ENCODE results near the gene STOML2. TPM values are rescaled to one million over a fixed set of nuclear protein-coding genes. Genes with fewer than 3 reads are reported as not detected.

Gene STOML2
- total and polyA plus RNA-seq, 7 donors: 98.6 to 228 (median 138) TPM

DNA sequence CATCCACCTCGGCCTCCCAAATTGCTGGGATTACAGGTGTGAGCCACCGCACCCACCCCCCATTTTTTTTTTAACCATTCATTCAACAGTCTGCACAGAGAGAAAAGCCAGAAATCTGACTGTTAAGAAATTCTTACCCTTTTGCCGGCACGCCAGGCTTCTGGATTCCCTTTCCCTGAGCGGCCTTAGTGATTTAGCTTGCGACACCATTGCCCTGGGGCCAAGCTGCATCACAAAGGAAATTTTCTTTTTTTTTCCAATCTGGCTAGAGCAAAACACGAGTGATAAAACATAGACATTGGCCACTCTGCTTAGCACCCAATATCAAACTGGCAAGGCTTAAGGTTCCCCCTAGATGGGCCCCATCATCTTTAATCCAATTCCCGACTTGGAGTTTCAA is 33.9 kb upstream of the STOML2 start:
- TF ChIP-seq CTCF (IDR thresholded peaks at IDR 0.05): no peak
- H3K4me1 ChIP-seq: no peaks in the 10 kb centered on the region
- intact Hi-C loops (cut with DNase I): no loop called here
- ATAC-seq: no peak
- H3K4me3 ChIP-seq: no peak overlapping the region
- H3K36me3 ChIP-seq (ENCODE audit: insufficient read depth in 1 of 2, low read depth in 1 of 2): no peaks in the 10 kb centered on the region
- H3K27me3 ChIP-seq (ENCODE audit: insufficient read depth in 3 of 3, low read length in 2 of 3): no peaks in the 10 kb centered on the region
- no peak overlapping the region for H3K27ac ChIP-seq
- DNase-seq: no peak
- H3K9me3 ChIP-seq: no peaks in the 10 kb centered on the region
- WGBS, 3 donors: 78 to 83% (median 83%) methylated on average over 8 of the region's 8 CpGs

DNA sequence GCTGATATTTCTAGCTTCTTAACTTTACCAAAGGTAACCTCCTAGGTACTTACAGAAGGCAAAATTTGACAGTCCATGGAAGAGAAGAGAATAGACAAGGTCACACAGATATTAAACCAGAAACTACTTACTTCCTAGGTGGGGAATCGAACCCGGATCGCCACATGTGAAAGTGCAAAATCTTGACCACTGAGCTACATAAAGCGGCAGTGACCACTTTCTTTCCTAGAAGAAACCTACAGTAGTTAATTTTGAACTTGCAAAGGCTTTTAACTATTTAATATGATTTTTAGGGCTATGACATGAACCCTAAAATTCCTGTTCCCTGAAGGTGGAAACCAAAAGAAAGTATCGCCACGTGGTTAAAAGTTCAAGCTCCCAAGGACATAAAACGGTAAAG is 33.1 kb upstream of the STOML2 start:
- Histone ChIP-seq H3K4me3 (no peak overlapping the region), H3K36me3 (ENCODE audit: insufficient read depth in 1 of 2, low read depth in 1 of 2) (no peaks in the 10 kb centered on the region), H3K27ac (no peak overlapping the region), H3K9me3 (no peaks in the 10 kb centered on the region), H3K4me1 (no peaks in the 10 kb centered on the region), H3K27me3 (ENCODE audit: insufficient read depth in 3 of 3, low read length in 2 of 3) (no peaks in the 10 kb centered on the region)
- TF ChIP-seq CTCF (IDR thresholded peaks at IDR 0.05): no peak
- WGBS, 3 donors: 85 to 91% (median 87%) methylated on average over 7 of the region's 7 CpGs
- intact Hi-C loops (cut with DNase I): no loop called here
- no peak for DNase-seq
- ATAC-seq: no peak

DNA sequence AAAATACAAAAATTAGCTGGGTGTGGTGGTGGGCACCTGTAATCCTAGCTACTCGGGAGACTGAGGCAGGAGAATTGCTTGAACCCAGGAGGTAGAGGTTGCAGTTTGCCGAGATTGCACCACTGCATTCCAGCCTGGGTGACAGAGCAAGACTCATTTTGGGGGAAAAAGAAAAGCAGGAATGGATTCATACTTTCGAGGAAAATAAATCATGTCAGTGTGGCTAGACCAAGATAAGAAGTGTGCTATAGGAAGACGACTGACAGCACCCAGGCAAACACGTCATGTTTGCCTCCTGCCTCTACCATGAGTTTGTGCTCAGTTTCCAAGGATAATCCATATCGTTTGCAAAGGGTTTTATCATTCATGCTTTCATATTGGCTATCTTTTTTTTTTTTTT is 32.0 kb upstream of the STOML2 start:
- WGBS, 3 donors: 78 to 83% (median 81%) methylated on average over 6 of the region's 6 CpGs

GRCh38 chr9:35116898-35117551 is 14.1 kb upstream of the STOML2 start:
- 9 to 16% (median 13%) methylated on average over 30 of the region's 30 CpGs for WGBS, 3 donors
- ATAC-seq (peak; percentile 84 to 91 (median 86)), DNase-seq (peak; percentile 86 to 93)
- peak overlapping the region; percentile 68 for H3K4me3 ChIP-seq
- H3K9me3 ChIP-seq: no peaks in the 10 kb centered on the region
- peaks cover 10% of the 10 kb centered on the region for H3K4me1 ChIP-seq
- TF ChIP-seq CTCF (IDR thresholded peaks at IDR 0.05): peak; percentile 96
- peak overlapping the region; percentile 75 for H3K27ac ChIP-seq
- H3K36me3 ChIP-seq (ENCODE audit: insufficient read depth in 1 of 2, low read depth in 1 of 2): no peaks in the 10 kb centered on the region
- intact Hi-C loops (cut with DNase I): loop anchor here (1.0 to 10.0 kb wide), 9 partner anchors 45 to 445 kb away; partner anchors contain the start of gene UNC13B (in 2 of the 2)
- no peaks in the 10 kb centered on the region for H3K27me3 ChIP-seq (ENCODE audit: insufficient read depth in 3 of 3, low read length in 2 of 3)

More for the DNA sequence above, 32.0 kb upstream of the STOML2 start:
- Histone ChIP-seq H3K9me3 (no peaks in the 10 kb centered on the region), H3K4me3 (no peak overlapping the region), H3K27me3 (ENCODE audit: insufficient read depth in 3 of 3, low read length in 2 of 3) (no peaks in the 10 kb centered on the region), H3K4me1 (no peaks in the 10 kb centered on the region), H3K36me3 (ENCODE audit: insufficient read depth in 1 of 2, low read depth in 1 of 2) (no peaks in the 10 kb centered on the region), H3K27ac (no peak overlapping the region)
- TF ChIP-seq CTCF (IDR thresholded peaks at IDR 0.05): no peak
- no peak for ATAC-seq
- no peak for DNase-seq
- intact Hi-C loops (cut with DNase I): no loop called here

- 0 to 1% (median 1%) methylated on average over 12 of the region's 12 CpGs for WGBS, 3 donors
- Histone ChIP-seq H3K36me3 (ENCODE audit: insufficient read depth in 1 of 2, low read depth in 1 of 2) (no peaks in the 10 kb centered on the region), H3K9me3 (no peaks in the 10 kb centered on the region), H3K27me3 (ENCODE audit: insufficient read depth in 3 of 3, low read length in 2 of 3) (no peaks in the 10 kb centered on the region), H3K27ac (peak overlapping the region; percentile 75), H3K4me3 (peak overlapping the region; percentile 68), H3K4me1 (peaks cover 13% of the 10 kb centered on the region)
- DNase-seq (no peak), ATAC-seq (peak; percentile 7 to 16 (median 8))
- no peak for TF ChIP-seq CTCF (IDR thresholded peaks at IDR 0.05)
- intact Hi-C loops (cut with DNase I): loop anchor here (1.0 to 10.0 kb wide), 9 partner anchors 46 to 446 kb away; partner anchors contain the start of gene UNC13B (in 2 of the 2)
These were observed 13.6 kb upstream of the STOML2 start for GRCh38 chr9:35116539-35116897.
